MM.1S (cell line): ENCODE data around the gene SIRT7.

Source experiments
- DNase-seq: peaks from one replicate; pipeline ENCODE4 v3.0.0-alpha.2; 2015
- H2AFZ ChIP-seq: fragments of 300-600 bp; sonication (generic); 2 replicates; pipeline ENCODE4 v1.6.0; 2016; ENCODE audit warnings: antibody characterized with exemption, low read length
- H3F3A ChIP-seq: fragments of 300-600 bp; sonication (generic); 2 replicates; pipeline ENCODE4 v1.6.1; 2016; ENCODE audit warnings: mild to moderate bottlenecking, antibody characterized with exemption, low read length, moderate library complexity, mixed read lengths; ENCODE audit not compliant: insufficient read depth
- H3K27ac ChIP-seq: fragments of 300-600 bp; sonication (generic); 2 replicates; pipeline ENCODE4 v1.5.1; 2016; ENCODE audit warnings: mild to moderate bottlenecking, low read length
- H3K27me3 ChIP-seq: fragments of 300-600 bp; sonication (generic); replicated peaks from 2 replicates; pipeline ENCODE4 v1.6.0; 2016; ENCODE audit warnings: low read length; ENCODE audit not compliant: insufficient read depth
- H3K36me3 ChIP-seq: fragments of 300-600 bp; sonication (generic); replicated peaks from 2 replicates; pipeline ENCODE4 v1.6.1; 2016; ENCODE audit warnings: mild to moderate bottlenecking, low read length, mixed read lengths; ENCODE audit not compliant: insufficient read depth
- H3K4me1 ChIP-seq: fragments of 300-600 bp; sonication (generic); 2 replicates; pipeline ENCODE4 v1.6.1; 2016; ENCODE audit warnings: low read length, mixed read lengths
- H3K4me2 ChIP-seq: fragments of 300-600 bp; sonication (generic); 2 replicates; pipeline ENCODE4 v1.6.0; 2016; ENCODE audit warnings: low read depth, low read length
- H3K4me3 ChIP-seq: fragments of 300-600 bp; sonication (generic); 2 replicates; pipeline ENCODE4 v1.5.1; 2016; ENCODE audit warnings: low read length, mixed read lengths
- H3K79me2 ChIP-seq: fragments of 300-600 bp; sonication (generic); 2 replicates; pipeline ENCODE4 v1.6.1; 2016; ENCODE audit warnings: mixed run types, low read length, mixed read lengths
- H3K9ac ChIP-seq: fragments of 300-600 bp; sonication (generic); 2 replicates; pipeline ENCODE4 v1.6.1; 2016; ENCODE audit warnings: low read length, mixed read lengths
- H3K9me2 ChIP-seq: fragments of 300-600 bp; sonication (generic); replicated peaks from 2 replicates; pipeline ENCODE4 v1.6.1; 2016; ENCODE audit warnings: mild to moderate bottlenecking, low read length, mixed read lengths; ENCODE audit not compliant: insufficient read depth
- H3K9me3 ChIP-seq: fragments of 300-600 bp; sonication (generic); replicated peaks from 2 replicates; pipeline ENCODE4 v1.6.1; 2016; ENCODE audit warnings: mild to moderate bottlenecking, low read length, mixed read lengths; ENCODE audit not compliant: insufficient read depth
- H4K20me1 ChIP-seq: fragments of 300-600 bp; sonication (generic); 2 replicates; pipeline ENCODE4 v1.6.1; 2016; ENCODE audit warnings: mild to moderate bottlenecking, low read length, moderate library complexity, mixed read lengths; ENCODE audit not compliant: insufficient read depth
- CTCF ChIP-seq: fragments of 300-600 bp; sonication (generic); IDR thresholded peaks from 2 replicates; pipeline ENCODE4 v1.5.1; 2016; ENCODE audit warnings: antibody characterized with exemption, low read length, mixed read lengths
- EZH2 ChIP-seq: fragments of 300-600 bp; sonication (generic); optimal IDR thresholded peaks from 2 replicates; pipeline ENCODE3; 2017; ENCODE audit warnings: low read depth, mild to moderate bottlenecking, antibody characterized with exemption, low read length, mixed read lengths
- EZH2phosphoT487 ChIP-seq: fragments of 300-600 bp; sonication (generic); IDR thresholded peaks from 2 replicates; pipeline ENCODE4 v1.6.1; 2018; ENCODE audit warnings: antibody characterized with exemption, low read length

SIRT7 gene

GRCh38 chr17:81961087-81961511 lies 43.1 kb upstream of the SIRT7 start, which contains the start of gene NOTUM:
Gene NOTUM, minus strand, starts transcription at chr17:81961187. Its CDS starts 278 bp downstream, at chr17:81960909.
- Histone ChIP-seq H3K9me2 (no peaks in the 10 kb centered on the region), H4K20me1 (no peaks in the 10 kb centered on the region), H3K4me3 (no peak within 1 kb of the TSS), H3K36me3 (no peaks in the 10 kb centered on the region), H3K27me3 (peaks cover 77% of the 10 kb centered on the region), H3K27ac (no peak within 1 kb of the TSS), H3K4me1 (no peaks in the 10 kb centered on the region), H3F3A (no peaks in the 10 kb centered on the region), H3K79me2 (no peaks in the 10 kb centered on the region), H2AFZ (no peak within 1 kb of the TSS), H3K9me3 (no peaks in the 10 kb centered on the region), H3K9ac (no peak within 1 kb of the TSS), H3K4me2 (no peak within 1 kb of the TSS)
- DNase-seq = no peak
- no peak for TF ChIP-seq EZH2
- no peak for TF ChIP-seq EZH2phosphoT487
- TF ChIP-seq CTCF = no peak

- Histone ChIP-seq H3K27me3 (peaks cover 71% of the 10 kb centered on the region), H4K20me1 (no peaks in the 10 kb centered on the region), H3K9me3 (no peaks in the 10 kb centered on the region), H3K4me1 (no peaks in the 10 kb centered on the region), H3K27ac (no peak overlapping the region), H3K4me3 (no peak overlapping the region), H3K9me2 (no peaks in the 10 kb centered on the region), H2AFZ (no peak overlapping the region), H3K36me3 (no peaks in the 10 kb centered on the region), H3K9ac (no peak overlapping the region), H3K79me2 (no peaks in the 10 kb centered on the region), H3F3A (no peaks in the 10 kb centered on the region), H3K4me2 (no peak overlapping the region)
- no peak for DNase-seq
- TF ChIP-seq EZH2 (peak; percentile 90), EZH2phosphoT487 (no peak)
Observed at GRCh38 chr17:81960130-81960958, 42.4 kb upstream of the SIRT7 start.

- Histone ChIP-seq H2AFZ (no peak overlapping the region), H3K4me3 (no peak overlapping the region; the same call in 1 of the 2 replicates), H3K9me2 (no peaks in the 10 kb centered on the region), H3K27me3 (peaks cover 66% of the 10 kb centered on the region), H3K36me3 (no peaks in the 10 kb centered on the region), H3K9me3 (no peaks in the 10 kb centered on the region), H3K9ac (no peak overlapping the region), H3F3A (no peaks in the 10 kb centered on the region), H3K4me2 (peak overlapping the region; percentile 45; the same call in 1 of the 2 replicates), H3K27ac (no peak overlapping the region), H3K79me2 (no peaks in the 10 kb centered on the region), H4K20me1 (no peaks in the 10 kb centered on the region), H3K4me1 (no peaks in the 10 kb centered on the region)
- TF ChIP-seq EZH2 (no peak), EZH2phosphoT487 (no peak), CTCF (peak; percentile 41)
- DNase-seq = peak; percentile 52
Observed at GRCh38 chr17:81959362-81960129, 41.6 kb upstream of the SIRT7 start.
